ENCODE results near the gene CXCL8. TPM values are rescaled to one million over a fixed set of nuclear protein-coding genes. Genes with fewer than 3 reads are reported as not detected.

Gene CXCL8
- total and polyA plus RNA-seq, 2 of the 8 experiments (the other 6 are each of a cell fraction or from before 2014, with no cell fraction given) = not detected

DNA sequence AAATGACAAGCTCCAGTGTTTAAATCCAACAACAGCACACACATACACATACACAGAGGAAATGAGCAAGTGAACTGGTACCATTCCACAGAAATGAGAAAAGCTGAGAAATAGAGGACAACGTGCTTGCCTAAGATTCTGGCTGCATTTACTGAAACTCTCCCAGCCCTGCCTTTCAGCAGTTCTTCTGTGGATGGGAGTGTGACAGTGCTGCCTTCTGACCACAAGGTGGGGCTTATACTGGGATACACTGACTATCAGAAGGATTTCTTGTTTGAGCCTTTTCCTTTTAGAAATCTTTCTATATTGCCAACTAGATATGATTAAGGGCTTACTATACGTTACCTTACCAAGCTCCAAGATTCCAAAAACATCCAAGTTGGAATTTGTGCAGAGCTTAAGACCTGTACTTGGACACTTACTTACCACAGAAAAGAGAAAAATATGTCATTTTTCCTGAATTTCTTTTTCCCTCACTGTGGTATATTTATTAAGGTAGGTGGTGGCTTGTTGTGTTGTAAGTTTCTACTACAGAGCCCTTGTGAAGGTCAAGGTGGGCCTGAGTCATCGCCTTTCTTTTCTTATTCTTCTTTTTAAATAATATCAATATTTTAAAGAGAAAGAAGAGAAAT, 10.7 kb upstream of the CXCL8 start:
- Histone ChIP-seq H3K23me2 (ENCODE audit: low read depth, low read length) (no peaks in the 10 kb centered on the region; the same call in 1 of the 2 replicates), H2BK15ac (ENCODE audit: low read length) (peak overlapping the region; percentile 77; the same call in 1 of the 2 replicates), H3K4me1 (replicated peaks in 1 of 4; ENCODE audit: control insufficient read depth in 3 of 4, insufficient read depth in 4 of 4, low read length in 3 of 4) (peaks cover 0 to 2% (median 0%) of the 10 kb centered on the region in 4 experiments; a peak in 1 of 7 replicates), H3K14ac (ENCODE audit: insufficient read length) (no peak overlapping the region), H3K27me3 (replicated peaks in 1 of 4; ENCODE audit: control insufficient read depth in 3 of 4, extremely low read depth in 1 of 4, insufficient read depth in 3 of 4, low read length in 3 of 4) (no peaks in the 10 kb centered on the region), H3K9me3 (ENCODE audit: insufficient read depth in 2 of 2, low read depth in 1 of 2, low read length in 1 of 2) (no peaks in the 10 kb centered on the region), H2BK12ac (ENCODE audit: low read depth, low read length) (no peak overlapping the region), H4K20me1 (replicated peaks in 1 of 2; ENCODE audit: control insufficient read depth in 1 of 2, insufficient read depth in 2 of 2, low read length in 2 of 2) (no peaks in the 10 kb centered on the region), H3K27ac (ENCODE audit: low read depth, low read length) (no peak overlapping the region), H3K4me3 (ENCODE audit: extremely low read depth in 1 of 4, insufficient read depth in 2 of 4, low read depth in 3 of 4, low read length in 4 of 4) (no peak overlapping the region), H4K91ac (replicated peaks; ENCODE audit: insufficient read length, low read length) (no peak overlapping the region), H2BK20ac (ENCODE audit: low read length) (peak overlapping the region; percentile 72; the same call in 1 of the 2 replicates), H3K56ac (replicated peaks; ENCODE audit: insufficient read length, low read depth, low read length) (no peak overlapping the region), H2BK5ac (ENCODE audit: low read depth, low read length) (no peak overlapping the region; the same call in 1 of the 2 replicates), H3K4ac (replicated peaks; ENCODE audit: insufficient read length, low read depth, low read length) (no peak overlapping the region), H3K4me2 (ENCODE audit: insufficient read depth in 1 of 2, low read depth in 2 of 2, low read length in 2 of 2) (no peak overlapping the region), H3K79me2 (ENCODE audit: control insufficient read depth in 1 of 2, insufficient read depth in 2 of 2, low read length in 2 of 2) (no peaks in the 10 kb centered on the region), H3K23ac (ENCODE audit: insufficient read length) (no peak overlapping the region), H4K5ac (ENCODE audit: insufficient read length, low read depth, low read length) (no peak overlapping the region), H2BK120ac (replicated peaks; ENCODE audit: low read depth, low read length) (no peak overlapping the region), H2AK5ac (ENCODE audit: low read depth, low read length) (no peak overlapping the region), H3K9ac (replicated peaks in 1 of 4; ENCODE audit: extremely low read depth in 1 of 4, low read depth in 3 of 4, low read length in 3 of 4) (no peak overlapping the region), H3K79me1 (ENCODE audit: low read depth, low read length) (no peaks in the 10 kb centered on the region), H2AFZ (ENCODE audit: low read length) (peak overlapping the region; percentile 83), H3K18ac (ENCODE audit: extremely low read depth, low read length) (no peak overlapping the region), H4K8ac (ENCODE audit: extremely low read depth, insufficient read depth, low read length) (no peak overlapping the region), H3K36me3 (ENCODE audit: control insufficient read depth in 2 of 4, insufficient read depth in 4 of 4, low read length in 3 of 4) (no peaks in the 10 kb centered on the region)
- DNase-seq (ENCODE audit: low read depth in 1 of 2, low spot score in 2 of 2) (no peak), FAIRE-seq (peak; percentile 94)
- WGBS, 2 experiments (ENCODE audit: extremely low coverage in 1 of 2, insufficient coverage in 1 of 2, insufficient read length in 1 of 2, insufficient replicate concordance in 2 of 2, low coverage in 1 of 2, low lambda C conversion rate in 2 of 2, missing lambda C conversion rate in 1 of 2) = 66% methylated on average over 3 of the region's 3 CpGs; no CpG with 5 or more reads in 1 of the 2 experiments
- CTCF ChIA-PET (ENCODE audit: partially characterized antibody) = interaction anchor here (0.6 to 4.1 kb wide), 59 partner anchors 8 to 1474 kb away, joined by 3 to 30 read pairs (median 4); partner anchors contain the start of genes CXCL6 and CXCL8
- POLR2A ChIA-PET (ENCODE audit: partially characterized antibody) = interaction anchor here (0.8 kb wide), 1 partner anchor 41 kb away, joined by 3 read pairs; no protein-coding TSS in a partner anchor
- TF ChIP-seq RXRA (IDR thresholded peaks at IDR 0.05; ENCODE audit: insufficient read depth, low read depth, low read length) = no peak
- TF ChIP-seq, protein P1, sequence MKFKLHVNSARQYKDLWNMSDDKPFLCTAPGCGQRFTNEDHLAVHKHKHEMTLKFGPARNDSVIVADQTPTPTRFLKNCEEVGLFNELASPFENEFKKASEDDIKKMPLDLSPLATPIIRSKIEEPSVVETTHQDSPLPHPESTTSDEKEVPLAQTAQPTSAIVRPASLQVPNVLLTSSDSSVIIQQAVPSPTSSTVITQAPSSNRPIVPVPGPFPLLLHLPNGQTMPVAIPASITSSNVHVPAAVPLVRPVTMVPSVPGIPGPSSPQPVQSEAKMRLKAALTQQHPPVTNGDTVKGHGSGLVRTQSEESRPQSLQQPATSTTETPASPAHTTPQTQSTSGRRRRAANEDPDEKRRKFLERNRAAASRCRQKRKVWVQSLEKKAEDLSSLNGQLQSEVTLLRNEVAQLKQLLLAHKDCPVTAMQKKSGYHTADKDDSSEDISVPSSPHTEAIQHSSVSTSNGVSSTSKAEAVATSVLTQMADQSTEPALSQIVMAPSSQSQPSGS (IDR thresholded peaks at IDR 0.05; ENCODE audit: low read length) = no peak
- TF ChIP-seq SAP30 (IDR thresholded peaks at IDR 0.05; ENCODE audit: insufficient read depth, insufficient replicate concordance, low read length) = no peak
- TF ChIP-seq BACH1 (IDR thresholded peaks at IDR 0.05; ENCODE audit: low read length) = no peak
- TF ChIP-seq, protein P2, sequence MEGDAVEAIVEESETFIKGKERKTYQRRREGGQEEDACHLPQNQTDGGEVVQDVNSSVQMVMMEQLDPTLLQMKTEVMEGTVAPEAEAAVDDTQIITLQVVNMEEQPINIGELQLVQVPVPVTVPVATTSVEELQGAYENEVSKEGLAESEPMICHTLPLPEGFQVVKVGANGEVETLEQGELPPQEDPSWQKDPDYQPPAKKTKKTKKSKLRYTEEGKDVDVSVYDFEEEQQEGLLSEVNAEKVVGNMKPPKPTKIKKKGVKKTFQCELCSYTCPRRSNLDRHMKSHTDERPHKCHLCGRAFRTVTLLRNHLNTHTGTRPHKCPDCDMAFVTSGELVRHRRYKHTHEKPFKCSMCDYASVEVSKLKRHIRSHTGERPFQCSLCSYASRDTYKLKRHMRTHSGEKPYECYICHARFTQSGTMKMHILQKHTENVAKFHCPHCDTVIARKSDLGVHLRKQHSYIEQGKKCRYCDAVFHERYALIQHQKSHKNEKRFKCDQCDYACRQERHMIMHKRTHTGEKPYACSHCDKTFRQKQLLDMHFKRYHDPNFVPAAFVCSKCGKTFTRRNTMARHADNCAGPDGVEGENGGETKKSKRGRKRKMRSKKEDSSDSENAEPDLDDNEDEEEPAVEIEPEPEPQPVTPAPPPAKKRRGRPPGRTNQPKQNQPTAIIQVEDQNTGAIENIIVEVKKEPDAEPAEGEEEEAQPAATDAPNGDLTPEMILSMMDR (IDR thresholded peaks at IDR 0.05; ENCODE audit: control extremely low read depth in 1 of 3, insufficient read depth in 1 of 3, low read depth in 1 of 3, low read length in 3 of 3) = peak; percentile 62 to 86 (median 75)
- TF ChIP-seq KDM1A (IDR thresholded peaks at IDR 0.05; ENCODE audit: borderline replicate concordance, low read length) = no peak
- no peak for TF ChIP-seq KDM5A (IDR thresholded peaks at IDR 0.05; ENCODE audit: low read length)

Measured in H1 (cell line).